Adrenal gland (tissue), 12 donors: ENCODE results near the gene PHACTR3. TPM values are rescaled to one million over a fixed set of nuclear protein-coding genes. Genes with fewer than 3 reads are reported as not detected.

Experiments
- DNase-seq, 7 donors: peaks; one replicate each; pipeline ENCODE4 v3.0.0-alpha.2; 2019 to 2020
- H3K27ac ChIP-seq, 5 donors: fragments of 200-600 bp; sonication (generic) in 4 of 5; 1 replicate in 3 of 5; 2 replicates in 2 of 5; pipeline versions ENCODE4 v1.5.1 to v1.8.0; 2016 to 2020; ENCODE audit warnings: mild to moderate bottlenecking in 1 of 5
- H3K27me3 ChIP-seq: fragments of 200-600 bp; 2 replicates; pipeline ENCODE4 v1.8.0; 2021
- H3K36me3 ChIP-seq, 2 donors: fragments of 200-600 bp; replicated peaks in 1 of 2; 1 replicate in 1 of 2; 2 replicates in 1 of 2; pipeline versions ENCODE4 v1.5.1 to v1.8.0; 2018 to 2022
- H3K4me1 ChIP-seq, 2 donors: fragments of 200-600 bp; replicated peaks in 1 of 2; 1 replicate in 1 of 2; 2 replicates in 1 of 2; pipeline versions ENCODE4 v1.5.1 to v1.8.0; 2018 to 2021
- H3K4me3 ChIP-seq, 4 donors: fragments of 200-600 bp; sonication (generic) in 3 of 4; one replicate each; pipeline ENCODE4 v1.5.1; 2016 to 2018
- H3K9me3 ChIP-seq, 3 donors: fragments of 200-600 bp; sonication (generic) in 1 of 3; replicated peaks in 1 of 3; 1 replicate in 2 of 3; 2 replicates in 1 of 3; pipeline versions ENCODE4 v1.5.1 to v1.8.0; 2016 to 2021
- POLR2A ChIP-seq, 2 donors: fragments of 450-650 bp; IDR thresholded peaks; one replicate each; pipeline ENCODE4 v1.6.1; 2017; ENCODE audit warnings: antibody characterized with exemption in 2 of 2, mild to moderate bottlenecking in 2 of 2, moderate library complexity in 1 of 2
- WGBS, 4 donors: extraction: QIAGEN DNeasy Blood & Tissue Kit in 2 of 4; methylation state at CpG; one replicate each; pipeline versions ENCODE4 v1.1.5 to v1.1.7; 2013 to 2017; 5-methylcytosine and 5-hydroxymethylcytosine counted together
- intact Hi-C, 2 donors: fragments of 100-400 bp; cut with DNase I; formaldehyde crosslinking; loops; one replicate each; pipeline versions ENCODE4 v1.14.1 to v1.15.0; 2022 to 2023
- polyA plus RNA-seq, 3 donors: library from polyadenylated mRNA; stranded (reverse); fragments of 200-250 nt in 2 of 3; fragments of 350-450 nt in 1 of 3; fragmentation: Illumina TruSeq in 1 of 3; extraction: RNeasy Lipid Tissue Mini Kit (QIAGEN cat#74804) in 1 of 3; gene quantifications; one replicate each; pipeline ENCODE4 v1.2.3, GENCODE V29; 2013 to 2014
- total RNA-seq, 9 donors: library from RNA; depleted of rRNA in 4 of 9; stranded (reverse); fragments of >200 nt in 4 of 9; fragments of 120-200 nt in 1 of 9; fragmentation: NEBNext Ultra II Directional in 1 of 9; extraction: Animal tissue kit (Norgen Biotek cat#: 25700) in 1 of 9; gene quantifications; one replicate each; pipeline versions ENCODE4 v1.1.0 to v1.2.4, GENCODE V29; 2013 to 2023
- TF ChIP-seq, protein P1 (sequence below), 6 experiments: fragments of 450-650 bp in 4 of 6; fragments of 200-600 bp in 2 of 6; sonication (generic) in 1 of 6; IDR thresholded peaks; 1 replicate in 5 of 6; 2 replicates in 1 of 6; pipeline versions ENCODE4 v1.5.1 to v1.8.0; 2016 to 2021; ENCODE audit warnings: antibody characterized with exemption in 6 of 6, mild to moderate bottlenecking in 2 of 6, moderate library complexity in 1 of 6
- donor health status: healthy with polysubstance abuse.
- donor health status: Bipolar disorder and iron deficiency.
- donor health status: DM: yes; HTN: yes; CAD: no.
- donor health status: DM: no; HTN: no; CAD: no.
- donor health status: DM: no; HTN: no; CAD: no.
- donor health status: DM: yes; HTN: yes; CAD: no.

PHACTR3 gene
- total and polyA plus RNA-seq, 12 donors, result 0.17 to 4.5 (median 0.81) TPM

DNA sequence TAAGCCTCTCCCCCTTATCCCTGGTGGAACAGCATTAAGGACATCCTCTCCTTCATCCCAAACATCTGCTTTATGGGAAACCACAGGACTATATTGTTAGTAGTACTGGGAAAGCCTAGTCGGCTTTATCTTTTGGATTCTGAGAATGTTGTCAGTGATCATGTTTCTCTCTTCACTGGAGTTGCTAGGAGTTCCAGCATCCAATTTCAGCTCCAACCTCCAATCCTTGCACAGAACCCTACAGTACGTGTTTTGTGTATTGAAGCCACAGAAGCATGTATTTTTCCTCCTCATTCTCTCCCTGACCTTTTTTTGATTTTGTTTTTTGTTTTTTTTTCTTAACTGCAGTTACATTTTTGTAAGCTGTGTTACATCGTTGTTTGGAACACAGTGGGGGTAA, 84.0 kb downstream of the PHACTR3 start:
- DNase-seq, result no peak
- no peaks in the 10 kb centered on the region for H3K4me1 ChIP-seq
- no peak overlapping the region for H3K4me3 ChIP-seq
- H3K36me3 ChIP-seq, result no peaks in the 10 kb centered on the region
- no peak overlapping the region for H3K27ac ChIP-seq
- H3K9me3 ChIP-seq, result no peaks in the 10 kb centered on the region
- 51 to 69% (median 63%) methylated on average over 3 of the region's 3 CpGs for WGBS, 4 donors
- TF ChIP-seq, protein P1, sequence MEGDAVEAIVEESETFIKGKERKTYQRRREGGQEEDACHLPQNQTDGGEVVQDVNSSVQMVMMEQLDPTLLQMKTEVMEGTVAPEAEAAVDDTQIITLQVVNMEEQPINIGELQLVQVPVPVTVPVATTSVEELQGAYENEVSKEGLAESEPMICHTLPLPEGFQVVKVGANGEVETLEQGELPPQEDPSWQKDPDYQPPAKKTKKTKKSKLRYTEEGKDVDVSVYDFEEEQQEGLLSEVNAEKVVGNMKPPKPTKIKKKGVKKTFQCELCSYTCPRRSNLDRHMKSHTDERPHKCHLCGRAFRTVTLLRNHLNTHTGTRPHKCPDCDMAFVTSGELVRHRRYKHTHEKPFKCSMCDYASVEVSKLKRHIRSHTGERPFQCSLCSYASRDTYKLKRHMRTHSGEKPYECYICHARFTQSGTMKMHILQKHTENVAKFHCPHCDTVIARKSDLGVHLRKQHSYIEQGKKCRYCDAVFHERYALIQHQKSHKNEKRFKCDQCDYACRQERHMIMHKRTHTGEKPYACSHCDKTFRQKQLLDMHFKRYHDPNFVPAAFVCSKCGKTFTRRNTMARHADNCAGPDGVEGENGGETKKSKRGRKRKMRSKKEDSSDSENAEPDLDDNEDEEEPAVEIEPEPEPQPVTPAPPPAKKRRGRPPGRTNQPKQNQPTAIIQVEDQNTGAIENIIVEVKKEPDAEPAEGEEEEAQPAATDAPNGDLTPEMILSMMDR (IDR thresholded peaks at IDR 0.05), result no peak
- intact Hi-C loops, result no loop called here
- H3K27me3 ChIP-seq, result no peaks in the 10 kb centered on the region

DNA sequence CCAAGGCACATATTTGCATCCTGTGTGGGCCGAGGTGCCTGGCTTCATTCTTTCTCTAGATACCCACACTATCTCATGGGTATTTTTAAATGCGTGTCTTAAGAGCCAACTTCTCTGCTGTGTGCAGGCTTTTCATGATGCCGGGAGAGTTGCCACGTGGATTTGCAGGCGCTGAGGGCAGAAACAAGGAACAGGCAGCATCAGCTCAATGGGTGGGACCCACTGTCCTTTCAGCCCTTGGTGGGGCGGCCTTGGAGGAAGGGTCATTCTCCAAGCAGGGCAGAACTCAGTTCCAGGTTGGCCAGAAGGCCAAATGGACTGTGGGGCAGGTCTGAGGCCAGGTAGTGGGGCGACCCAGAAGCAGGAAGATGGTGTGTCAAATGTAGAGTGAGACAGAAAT, 84.7 kb downstream of the PHACTR3 start:
- intact Hi-C loops, result no loop called here
- Histone ChIP-seq H3K27me3 (no peaks in the 10 kb centered on the region), H3K4me3 (no peak overlapping the region), H3K9me3 (no peaks in the 10 kb centered on the region), H3K4me1 (no peaks in the 10 kb centered on the region), H3K27ac (no peak overlapping the region), H3K36me3 (no peaks in the 10 kb centered on the region)
- DNase-seq, result no peak
- TF ChIP-seq, protein P1 (IDR thresholded peaks at IDR 0.05), result no peak
- TF ChIP-seq POLR2A (IDR thresholded peaks at IDR 0.05), result no peak
- WGBS, 4 donors, result 78 to 87% (median 85%) methylated on average over 7 of the region's 7 CpGs

DNA sequence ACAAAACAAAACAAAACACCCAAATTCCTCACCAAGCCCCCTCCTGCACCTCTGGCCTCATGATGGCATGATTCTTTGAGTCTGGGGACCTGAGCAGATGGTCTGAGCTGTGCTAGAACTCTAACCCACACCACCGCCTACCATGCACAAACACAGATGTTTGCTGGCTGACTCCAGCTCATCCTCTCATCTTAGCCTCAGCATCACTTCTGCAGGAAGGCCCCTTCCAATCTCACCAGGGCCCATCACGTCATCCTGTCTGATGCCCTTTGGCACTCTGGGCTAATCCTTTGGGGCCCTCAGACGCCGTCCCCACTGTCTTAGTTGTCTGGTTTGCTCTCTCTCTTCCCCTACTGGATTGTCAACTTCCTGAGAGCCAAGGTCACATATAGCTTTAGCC, 85.8 kb downstream of the PHACTR3 start:
- intact Hi-C loops, result no loop called here

DNA sequence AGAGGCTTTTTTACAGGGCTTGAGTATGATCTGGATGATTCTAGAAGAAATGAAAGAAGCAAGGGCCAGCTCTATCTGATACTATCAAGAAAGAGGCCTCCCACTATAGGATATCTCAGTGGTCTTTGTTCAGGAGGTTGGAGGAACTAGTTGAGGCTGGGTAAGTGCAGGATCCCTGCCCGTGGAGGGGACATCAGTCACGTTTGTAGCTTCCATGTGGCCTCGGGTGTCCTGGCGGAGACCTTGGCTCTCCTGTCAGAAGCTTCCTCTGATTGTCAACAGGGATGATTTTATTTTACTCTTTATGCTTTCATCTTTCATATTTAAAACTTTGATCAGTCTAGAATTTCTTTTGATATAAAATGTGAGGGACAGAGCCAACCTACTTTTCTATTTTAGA, 86.6 kb downstream of the PHACTR3 start:
- Histone ChIP-seq H3K9me3 (no peaks in the 10 kb centered on the region), H3K27ac (no peak overlapping the region), H3K27me3 (peaks cover 6% of the 10 kb centered on the region), H3K4me1 (no peaks in the 10 kb centered on the region), H3K36me3 (no peaks in the 10 kb centered on the region), H3K4me3 (no peak overlapping the region)
- no peak for TF ChIP-seq POLR2A (IDR thresholded peaks at IDR 0.05)
- TF ChIP-seq, protein P1 (IDR thresholded peaks at IDR 0.05), result no peak
- intact Hi-C loops, result no loop called here
- DNase-seq, result no peak
- 54 to 65% (median 57%) methylated on average over 4 of the region's 4 CpGs for WGBS, 4 donors

More for the DNA sequence above, 85.8 kb downstream of the PHACTR3 start:
- Histone ChIP-seq H3K36me3 (no peaks in the 10 kb centered on the region), H3K27ac (no peak overlapping the region), H3K27me3 (peaks cover 3% of the 10 kb centered on the region), H3K4me3 (no peak overlapping the region), H3K9me3 (no peaks in the 10 kb centered on the region), H3K4me1 (no peaks in the 10 kb centered on the region)
- DNase-seq, result no peak
- TF ChIP-seq, protein P1 (IDR thresholded peaks at IDR 0.05), result no peak
- no peak for TF ChIP-seq POLR2A (IDR thresholded peaks at IDR 0.05)
- WGBS, 4 donors, result 81 to 88% (median 85%) methylated on average over 4 of the region's 4 CpGs
